Testis (tissue), 3 donors: Measurements from ENCODE around the gene NPEPL1. TPM values are rescaled to one million over a fixed set of nuclear protein-coding genes. Genes with fewer than 3 reads are reported as not detected.

Experiments used
- DNase-seq: peaks from one replicate; pipeline ENCODE4 v3.0.0-alpha.2; 2019
- H3K27ac ChIP-seq, 2 donors: fragments of 200-600 bp; sonication (generic); one replicate each; pipeline ENCODE4 v1.5.1; 2019
- H3K27me3 ChIP-seq: fragments of 200-600 bp; sonication (generic); one replicate; pipeline ENCODE4 v1.5.1; 2019
- H3K36me3 ChIP-seq: fragments of 200-600 bp; sonication (generic); one replicate; pipeline ENCODE4 v1.5.1; 2017; ENCODE audit warnings: low read depth; ENCODE audit errors: missing control alignments
- H3K4me1 ChIP-seq: fragments of 200-600 bp; sonication (generic); one replicate; pipeline ENCODE4 v1.5.1; 2019
- H3K4me3 ChIP-seq, 2 donors: fragments of 200-600 bp; sonication (generic); one replicate each; pipeline ENCODE4 v1.5.1; 2017 to 2019
- H3K9me3 ChIP-seq: fragments of 200-600 bp; sonication (generic); one replicate; pipeline ENCODE4 v1.5.1; 2017
- POLR2A ChIP-seq: fragments of 450-650 bp; IDR thresholded peaks from one replicate; pipeline ENCODE4 v1.6.1; 2017; ENCODE audit warnings: antibody characterized with exemption, mild to moderate bottlenecking, moderate library complexity
- WGBS, 2 donors: methylation state at CpG; one replicate each; pipeline ENCODE4 v1.1.5; 2018; 5-methylcytosine and 5-hydroxymethylcytosine counted together
- intact Hi-C: fragments of 100-400 bp; cut with DNase I; formaldehyde crosslinking; loops from one replicate; pipeline ENCODE4 v1.15.1; 2023; ENCODE audit warnings: low total_unique reads
- polyA plus RNA-seq: library from polyadenylated mRNA; stranded (reverse); fragments of 350-450 nt; fragmentation: Illumina TruSeq; extraction: RNeasy Lipid Tissue Mini Kit (QIAGEN cat#74804); gene quantifications from one replicate; pipeline ENCODE4 v1.2.3, GENCODE V29; 2014; ENCODE audit warnings: low read depth, low replicate concordance; ENCODE audit not compliant: insufficient read depth
- total RNA-seq, 2 donors: library from RNA; depleted of rRNA; stranded (reverse); fragments of >200 nt; gene quantifications; one replicate each; pipeline ENCODE4 v1.2.3, GENCODE V29; 2016
- TF ChIP-seq, protein P1 (sequence below), 3 experiments: fragments of 450-650 bp in 2 of 3; fragments of 200-600 bp in 1 of 3; sonication (generic) in 1 of 3; IDR thresholded peaks; one replicate each; pipeline ENCODE4 v1.5.1; 2016 to 2019; ENCODE audit warnings: antibody characterized with exemption in 3 of 3, mild to moderate bottlenecking in 2 of 3, moderate library complexity in 1 of 3

The NPEPL1 gene
- total and polyA plus RNA-seq, 3 donors from 2014 or later, result 47.6 to 79.9 (median 56.3) TPM

GRCh38 chr20:58715801-58716475 lies 23.3 kb downstream of the NPEPL1 start:
- no peak for DNase-seq
- H3K4me3 ChIP-seq, result no peak overlapping the region
- intact Hi-C loops, result no loop called here
- no peaks in the 10 kb centered on the region for H3K9me3 ChIP-seq
- 87 to 100% methylated on average over 2 to 18 of the region's 18 CpGs for WGBS, 2 donors
- H3K36me3 ChIP-seq, result no peaks in the 10 kb centered on the region
- no peak for TF ChIP-seq POLR2A
- TF ChIP-seq, protein P1, sequence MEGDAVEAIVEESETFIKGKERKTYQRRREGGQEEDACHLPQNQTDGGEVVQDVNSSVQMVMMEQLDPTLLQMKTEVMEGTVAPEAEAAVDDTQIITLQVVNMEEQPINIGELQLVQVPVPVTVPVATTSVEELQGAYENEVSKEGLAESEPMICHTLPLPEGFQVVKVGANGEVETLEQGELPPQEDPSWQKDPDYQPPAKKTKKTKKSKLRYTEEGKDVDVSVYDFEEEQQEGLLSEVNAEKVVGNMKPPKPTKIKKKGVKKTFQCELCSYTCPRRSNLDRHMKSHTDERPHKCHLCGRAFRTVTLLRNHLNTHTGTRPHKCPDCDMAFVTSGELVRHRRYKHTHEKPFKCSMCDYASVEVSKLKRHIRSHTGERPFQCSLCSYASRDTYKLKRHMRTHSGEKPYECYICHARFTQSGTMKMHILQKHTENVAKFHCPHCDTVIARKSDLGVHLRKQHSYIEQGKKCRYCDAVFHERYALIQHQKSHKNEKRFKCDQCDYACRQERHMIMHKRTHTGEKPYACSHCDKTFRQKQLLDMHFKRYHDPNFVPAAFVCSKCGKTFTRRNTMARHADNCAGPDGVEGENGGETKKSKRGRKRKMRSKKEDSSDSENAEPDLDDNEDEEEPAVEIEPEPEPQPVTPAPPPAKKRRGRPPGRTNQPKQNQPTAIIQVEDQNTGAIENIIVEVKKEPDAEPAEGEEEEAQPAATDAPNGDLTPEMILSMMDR (IDR thresholded peaks at IDR 0.05), result no peak
- H3K27me3 ChIP-seq, result no peaks in the 10 kb centered on the region
- H3K4me1 ChIP-seq, result no peaks in the 10 kb centered on the region
- H3K27ac ChIP-seq, result no peak overlapping the region

GRCh38 chr20:58716476-58717277 lies 24.1 kb downstream of the NPEPL1 start:
- H3K27me3 ChIP-seq, result no peaks in the 10 kb centered on the region
- TF ChIP-seq, protein P1 (IDR thresholded peaks at IDR 0.05), result no peak
- no peak for TF ChIP-seq POLR2A
- H3K27ac ChIP-seq, result no peak overlapping the region
- DNase-seq, result no peak
- WGBS, 2 donors, result 69% methylated on average over 22 of the region's 23 CpGs; no CpG with 5 or more reads in 1 of the 2 donors
- intact Hi-C loops, result no loop called here
- no peaks in the 10 kb centered on the region for H3K9me3 ChIP-seq
- no peaks in the 10 kb centered on the region for H3K36me3 ChIP-seq
- no peak overlapping the region for H3K4me3 ChIP-seq
- no peaks in the 10 kb centered on the region for H3K4me1 ChIP-seq

DNA sequence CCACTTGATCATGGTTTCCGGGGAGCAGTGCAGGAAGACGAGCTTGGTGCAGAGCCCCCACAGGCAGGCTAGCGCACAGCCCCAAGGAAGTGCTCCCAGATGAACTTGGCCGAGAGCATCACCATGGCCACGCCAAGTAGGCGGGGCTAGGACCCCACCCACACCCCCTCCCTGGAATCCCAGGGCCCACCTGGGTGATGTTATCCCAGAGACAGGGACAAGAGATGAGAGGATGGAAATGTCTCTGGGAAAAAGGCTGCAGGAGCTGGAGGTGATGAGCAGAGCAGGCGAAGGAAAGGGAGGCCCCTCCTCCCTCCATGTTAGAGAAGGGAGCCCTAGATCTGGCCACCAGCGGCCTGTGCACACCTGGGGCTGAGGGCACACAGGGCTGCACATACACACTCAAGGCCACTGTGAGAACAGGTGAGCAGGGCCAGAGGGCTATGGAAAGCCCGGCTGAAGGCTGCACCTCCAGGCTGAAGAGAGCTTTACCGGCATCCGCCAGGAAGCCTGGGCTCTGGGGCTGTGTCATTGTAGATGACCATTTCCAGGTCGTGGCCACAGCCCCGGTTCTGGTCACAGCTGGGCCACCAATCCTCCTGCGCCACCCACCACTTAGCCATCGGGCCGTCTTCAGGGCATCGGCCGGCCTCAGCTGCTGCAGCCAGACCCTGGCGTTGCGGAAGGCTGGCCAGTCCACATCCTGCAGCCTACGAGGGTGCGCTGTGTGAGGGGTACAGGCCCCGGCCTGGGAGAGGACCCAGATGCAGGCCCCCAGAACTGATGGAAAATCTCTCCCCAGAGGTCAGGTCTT lies 24.9 kb downstream of the NPEPL1 start:
- TF ChIP-seq POLR2A, result no peak
- TF ChIP-seq, protein P1 (IDR thresholded peaks at IDR 0.05), result no peak
- Histone ChIP-seq H3K9me3 (no peaks in the 10 kb centered on the region), H3K4me1 (no peaks in the 10 kb centered on the region), H3K27me3 (no peaks in the 10 kb centered on the region), H3K4me3 (no peak overlapping the region), H3K36me3 (no peaks in the 10 kb centered on the region), H3K27ac (no peak overlapping the region)
- intact Hi-C loops, result no loop called here
- 91 to 100% methylated on average over 2 to 15 of the region's 23 CpGs for WGBS, 2 donors
- DNase-seq, result no peak

GRCh38 chr20:58718121-58718563 lies 25.5 kb downstream of the NPEPL1 start:
- Histone ChIP-seq H3K36me3 (no peaks in the 10 kb centered on the region), H3K27me3 (no peaks in the 10 kb centered on the region), H3K9me3 (no peaks in the 10 kb centered on the region), H3K27ac (no peak overlapping the region), H3K4me3 (no peak overlapping the region), H3K4me1 (no peaks in the 10 kb centered on the region)
- DNase-seq, result no peak
- 89 to 97% methylated on average over 11 to 15 of the region's 15 CpGs for WGBS, 2 donors
- TF ChIP-seq, protein P1 (IDR thresholded peaks at IDR 0.05), result no peak
- no peak for TF ChIP-seq POLR2A
- intact Hi-C loops, result no loop called here
